ENCODE results near the gene OTUD1.

DNA sequence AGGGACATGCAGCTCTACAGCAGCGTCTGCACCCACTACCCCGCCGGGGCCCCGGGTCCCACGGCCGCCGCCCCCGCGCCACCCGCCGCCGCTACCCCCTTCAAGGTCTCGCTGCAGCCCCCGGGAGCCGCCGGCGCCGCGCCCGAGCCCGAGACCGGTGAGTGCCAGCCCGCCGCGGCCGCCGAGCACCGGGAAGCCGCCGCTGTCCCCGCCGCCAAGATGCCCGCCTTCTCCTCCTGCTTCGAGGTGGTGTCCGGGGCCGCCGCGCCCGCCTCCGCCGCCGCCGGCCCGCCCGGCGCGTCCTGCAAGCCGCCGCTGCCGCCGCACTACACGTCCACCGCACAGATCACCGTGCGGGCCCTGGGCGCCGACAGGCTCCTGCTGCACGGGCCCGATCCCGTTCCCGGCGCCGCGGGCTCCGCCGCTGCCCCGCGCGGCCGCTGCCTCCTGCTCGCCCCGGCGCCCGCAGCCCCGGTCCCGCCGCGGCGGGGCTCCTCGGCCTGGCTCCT, 631 bp downstream of the OTUD1 start:
- TF ChIP-seq POLR2A (IDR thresholded peaks at IDR 0.05; ENCODE audit: low read depth) = no peak
- TF ChIP-seq, protein P1, sequence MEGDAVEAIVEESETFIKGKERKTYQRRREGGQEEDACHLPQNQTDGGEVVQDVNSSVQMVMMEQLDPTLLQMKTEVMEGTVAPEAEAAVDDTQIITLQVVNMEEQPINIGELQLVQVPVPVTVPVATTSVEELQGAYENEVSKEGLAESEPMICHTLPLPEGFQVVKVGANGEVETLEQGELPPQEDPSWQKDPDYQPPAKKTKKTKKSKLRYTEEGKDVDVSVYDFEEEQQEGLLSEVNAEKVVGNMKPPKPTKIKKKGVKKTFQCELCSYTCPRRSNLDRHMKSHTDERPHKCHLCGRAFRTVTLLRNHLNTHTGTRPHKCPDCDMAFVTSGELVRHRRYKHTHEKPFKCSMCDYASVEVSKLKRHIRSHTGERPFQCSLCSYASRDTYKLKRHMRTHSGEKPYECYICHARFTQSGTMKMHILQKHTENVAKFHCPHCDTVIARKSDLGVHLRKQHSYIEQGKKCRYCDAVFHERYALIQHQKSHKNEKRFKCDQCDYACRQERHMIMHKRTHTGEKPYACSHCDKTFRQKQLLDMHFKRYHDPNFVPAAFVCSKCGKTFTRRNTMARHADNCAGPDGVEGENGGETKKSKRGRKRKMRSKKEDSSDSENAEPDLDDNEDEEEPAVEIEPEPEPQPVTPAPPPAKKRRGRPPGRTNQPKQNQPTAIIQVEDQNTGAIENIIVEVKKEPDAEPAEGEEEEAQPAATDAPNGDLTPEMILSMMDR (IDR thresholded peaks at IDR 0.05) = no peak
